GM12878 (cell line): ENCODE data around the gene NEU3. TPM values are rescaled to one million over a fixed set of nuclear protein-coding genes. Genes with fewer than 3 reads are reported as not detected.

Experiments used
- ATAC-seq: fragments of 200-7000 bp; cut with Tn5 transposase; 3 replicates; pipeline ENCODE4 v1.9.1; 2020; ENCODE audit warnings: mild to moderate bottlenecking, moderate library complexity
- BruUV-seq: library from RNA; stranded (reverse); fragments of 400-500 nt; replicated peaks from 2 replicates; lab custom pipeline; 2021; lab: Mats Ljungman, UMichigan
- CTCF ChIA-PET: fragments of 300-600 bp; sonication (Branson Sonifier 250); formaldehyde crosslinking; extraction: SDS; loops from one replicate; lab custom pipeline; 2021; ENCODE audit warnings: inconsistent platforms; lab: Yijun Ruan, JAX
- POLR2A ChIA-PET: fragments of 350-600 bp; formaldehyde crosslinking; extraction: SDS; loops from one replicate; lab custom pipeline; 2021; ENCODE audit warnings: inconsistent platforms; lab: Charles Lee
- RAD21 ChIA-PET: fragments of 300-600 bp; sonication (Branson Sonifier 250); formaldehyde crosslinking; loops from one replicate; lab custom pipeline; 2023; ENCODE audit warnings: antibody characterized with exemption; ENCODE audit not compliant: unreplicated experiment; lab: Charles Lee
- SMC1A ChIA-PET: fragments of 300-600 bp; sonication (Branson Sonifier 250); formaldehyde crosslinking; loops from one replicate; lab custom pipeline; 2023; ENCODE audit not compliant: unreplicated experiment, uncharacterized antibody; lab: Charles Lee
- DNase-seq: peaks from one replicate; pipeline ENCODE4 v3.0.0-alpha.2; 2011; ENCODE audit warnings: low read depth, low spot score
- FAIRE-seq: peaks from 3 replicates; lab custom pipeline; 2011; peaks lifted over from hg19 to GRCh38; lab: Jason Lieb, UNC
- H2AFZ ChIP-seq: 2 replicates; pipeline ENCODE4 v1.6.0; 2011; ENCODE audit warnings: low read depth, low read length, control low read depth; ENCODE audit not compliant: control insufficient read depth
- H3K27ac ChIP-seq: 2 replicates; pipeline ENCODE4 v1.5.1; 2011; ENCODE audit warnings: control low read depth; ENCODE audit not compliant: control insufficient read depth, insufficient read depth
- H3K27me3 ChIP-seq, 2 experiments: replicated peaks in 1 of 2; 2 replicates each; pipeline versions ENCODE4 v1.6.0 to v1.6.1; 2011; ENCODE audit warnings: low read length in 1 of 2; ENCODE audit not compliant: control insufficient read depth in 2 of 2, insufficient read depth in 2 of 2
- H3K36me3 ChIP-seq, 2 experiments: 2 replicates each; pipeline ENCODE4 v1.5.1; 2011; ENCODE audit warnings: low read length in 1 of 2; ENCODE audit not compliant: control insufficient read depth in 2 of 2, insufficient read depth in 2 of 2
- H3K4me1 ChIP-seq: 2 replicates; pipeline ENCODE4 v1.6.1; 2011; ENCODE audit warnings: mild to moderate bottlenecking, low read length, moderate library complexity, mixed read lengths; ENCODE audit not compliant: control insufficient read depth, insufficient read depth
- H3K4me2 ChIP-seq: 2 replicates; pipeline ENCODE4 v1.6.0; 2011; ENCODE audit warnings: control low read depth; ENCODE audit not compliant: control insufficient read depth, insufficient read depth
- H3K4me3 ChIP-seq: fragments of 200-600 bp; sonication (generic); 2 replicates; pipeline ENCODE4 v1.5.1; 2016
- H3K79me2 ChIP-seq: 2 replicates; pipeline ENCODE4 v1.6.0; 2011; ENCODE audit warnings: low read length; ENCODE audit not compliant: control insufficient read depth, insufficient read depth
- H3K9ac ChIP-seq: 2 replicates; pipeline ENCODE4 v1.8.0; 2011; ENCODE audit warnings: low read length, control low read depth, mixed read lengths; ENCODE audit not compliant: control insufficient read depth, insufficient read depth
- H3K9me3 ChIP-seq: replicated peaks from 3 replicates; pipeline ENCODE4 v1.5.1; 2011; ENCODE audit warnings: mild to moderate bottlenecking, low read length; ENCODE audit not compliant: control insufficient read depth, insufficient read depth
- H4K20me1 ChIP-seq: 2 replicates; pipeline ENCODE4 v1.6.0; 2011; ENCODE audit not compliant: control insufficient read depth, insufficient read depth
- CHD2 ChIP-seq: IDR thresholded peaks from 2 replicates; pipeline ENCODE4 v1.6.1; 2011; ENCODE audit warnings: low read depth, low read length, improper control_type of control experiment, borderline replicate concordance
- CREM ChIP-seq: IDR thresholded peaks from 2 replicates; pipeline ENCODE4 v1.6.1; 2014; ENCODE audit warnings: antibody characterized with exemption, low read depth
- FOXM1 ChIP-seq: IDR thresholded peaks from 2 replicates; pipeline ENCODE4 v1.6.1; 2012; ENCODE audit warnings: low read depth, mild to moderate bottlenecking, inconsistent platforms, low read length, moderate library complexity
- GATAD2B ChIP-seq: fragments of 450-650 bp; conservative IDR thresholded peaks from 2 replicates; pipeline ENCODE4 v1.6.1; 2017; ENCODE audit warnings: low read depth, mild to moderate bottlenecking, moderate library complexity
- PAX8 ChIP-seq: fragments of 450-650 bp; IDR thresholded peaks from 2 replicates; pipeline ENCODE4 v1.6.1; 2017; ENCODE audit warnings: mild to moderate bottlenecking, moderate library complexity
- PML ChIP-seq: IDR thresholded peaks from 2 replicates; pipeline ENCODE4 v1.6.1; 2012; ENCODE audit warnings: low read length, inconsistent platforms
- SIX5 ChIP-seq: IDR thresholded peaks from 2 replicates; pipeline ENCODE4 v1.6.1; 2011; ENCODE audit warnings: mild to moderate bottlenecking, low read depth, low read length, moderate library complexity; ENCODE audit not compliant: severe bottlenecking
- SMAD1 ChIP-seq: fragments of 450-650 bp; IDR thresholded peaks from 2 replicates; pipeline ENCODE4 v1.6.1; 2018; ENCODE audit warnings: mild to moderate bottlenecking, low read depth; ENCODE audit not compliant: partially characterized antibody
- SMC3 ChIP-seq: IDR thresholded peaks from 2 replicates; pipeline ENCODE4 v1.6.1; 2011; ENCODE audit warnings: low read length, improper control_type of control experiment, borderline replicate concordance
- STAT3 ChIP-seq: IDR thresholded peaks from 2 replicates; pipeline ENCODE4 v1.6.1; 2011; ENCODE audit warnings: low read depth, low read length, improper control_type of control experiment
- SUZ12 ChIP-seq: fragments of 200-600 bp; sonication (generic); IDR thresholded peaks from one replicate; pipeline ENCODE4 v1.6.1; 2018; ENCODE audit warnings: antibody characterized with exemption, mild to moderate bottlenecking; ENCODE audit not compliant: unreplicated experiment
- TCF7 ChIP-seq: IDR thresholded peaks from 2 replicates; pipeline ENCODE4 v1.6.1; 2014; ENCODE audit warnings: antibody characterized with exemption, borderline replicate concordance
- ZNF384 ChIP-seq: IDR thresholded peaks from 2 replicates; pipeline ENCODE4 v1.6.1; 2012; ENCODE audit warnings: low read depth, mild to moderate bottlenecking, low read length, improper control_type of control experiment, borderline replicate concordance
- ZZZ3 ChIP-seq: IDR thresholded peaks from 2 replicates; pipeline ENCODE4 v1.6.1; 2011; ENCODE audit warnings: low read depth; ENCODE audit not compliant: control insufficient read depth, insufficient read length
- WGBS: methylation state at CpG from one replicate; pipeline ENCODE4 v1.1.6; 2016; ENCODE audit warnings: low lambda C conversion rate; ENCODE audit not compliant: insufficient replicate concordance, insufficient coverage; ENCODE audit errors: missing lambda C conversion rate; 5-methylcytosine and 5-hydroxymethylcytosine counted together
- in situ Hi-C: fragments of 300-500 bp; cut with MboI; formaldehyde crosslinking; loops from 9 replicates; pipeline ENCODE4 v1.14.3; 2018; ENCODE audit warnings: mixed read lengths
- intact Hi-C: fragments of 100-400 bp; cut with micrococcal nuclease; formaldehyde crosslinking; loops from one replicate; pipeline ENCODE4 v1.14.2; 2022; ENCODE audit not compliant: unreplicated experiment
- polyA plus RNA-seq, 11 experiments: library from polyadenylated mRNA; depleted of rRNA in 4 of 11; unstranded in 6 of 11; stranded (reverse) in 5 of 11; fragments of >200 nt; fragmentation: Nextera tagmentation in 4 of 11; fragmentation: Illumina TruSeq in 1 of 11; extraction: Ambion mirVana in 4 of 11; extraction: Trizol in 1 of 11; gene quantifications; 1 replicate in 1 of 11; 2 replicates in 10 of 11; pipeline versions ENCODE4 v1.2.1 to v1.2.3, GENCODE V29; 2011 to 2016; ENCODE audit warnings: inconsistent platforms in 2 of 11, missing spikeins in 2 of 11, low read depth in 1 of 11
- total RNA-seq, 4 experiments: library from RNA; depleted of rRNA in 3 of 4; stranded (reverse); fragments of >200 nt in 3 of 4; fragmentation: Illumina TruSeq in 1 of 4; extraction: Trizol in 1 of 4; gene quantifications; 2 replicates each; pipeline versions ENCODE4 v1.2.1 to v1.2.3, GENCODE V29; 2013 to 2021
- TF ChIP-seq, protein P1 (sequence below): IDR thresholded peaks from 2 replicates; pipeline ENCODE4 v1.6.1; 2012; ENCODE audit warnings: mild to moderate bottlenecking, low read depth, low read length

NEU3 gene
- total and polyA plus RNA-seq, 10 of the 15 experiments (the other 5 are each of a cell fraction or from before 2014, with no cell fraction given) = 2.5 to 20.3 (median 13.4) TPM

DNA sequence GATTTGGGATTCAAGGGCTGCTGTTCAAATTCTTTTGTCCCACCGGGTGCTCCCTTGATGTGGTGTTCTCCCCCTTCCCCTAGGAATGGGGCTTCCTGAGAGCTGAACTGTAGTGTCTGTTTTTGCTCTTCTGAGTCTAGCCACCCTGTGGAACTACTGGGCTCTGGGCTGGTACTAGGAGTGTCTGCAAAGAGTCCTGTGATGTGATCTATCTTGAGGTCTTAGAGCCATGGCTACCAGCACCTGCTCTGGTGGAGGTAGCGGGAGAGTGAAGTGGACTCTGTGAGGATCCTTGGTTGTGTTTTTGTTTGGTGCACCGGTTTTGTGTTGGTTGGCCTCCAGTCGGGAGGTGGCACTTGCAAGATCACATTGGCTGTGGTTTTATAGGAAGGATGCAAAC lies 61.8 kb downstream of the NEU3 start:
- FAIRE-seq (no peak), DNase-seq (no peak), ATAC-seq (peak; percentile 52)
- CTCF ChIA-PET = interaction anchor here (0.9 to 1.8 kb wide), 3 partner anchors 25 to 97 kb away, joined by 4 to 5 read pairs (median 4); no protein-coding TSS in a partner anchor
- SMC1A ChIA-PET = interaction anchor here (1.2 to 3.7 kb wide), 3 partner anchors 13 to 51 kb away, joined by 3 to 20 read pairs (median 14); no protein-coding TSS in a partner anchor
- H3K4me2 ChIP-seq = no peak overlapping the region
- BruUV-seq = no TSS peak
- POLR2A ChIA-PET = no interaction called here
- peaks cover 18% of the 10 kb centered on the region for H3K4me1 ChIP-seq
- no peak for TF ChIP-seq SMAD1
- no peak for TF ChIP-seq SIX5
- no peak for TF ChIP-seq FOXM1
- no peak for TF ChIP-seq ZNF384
- TF ChIP-seq, protein P1, sequence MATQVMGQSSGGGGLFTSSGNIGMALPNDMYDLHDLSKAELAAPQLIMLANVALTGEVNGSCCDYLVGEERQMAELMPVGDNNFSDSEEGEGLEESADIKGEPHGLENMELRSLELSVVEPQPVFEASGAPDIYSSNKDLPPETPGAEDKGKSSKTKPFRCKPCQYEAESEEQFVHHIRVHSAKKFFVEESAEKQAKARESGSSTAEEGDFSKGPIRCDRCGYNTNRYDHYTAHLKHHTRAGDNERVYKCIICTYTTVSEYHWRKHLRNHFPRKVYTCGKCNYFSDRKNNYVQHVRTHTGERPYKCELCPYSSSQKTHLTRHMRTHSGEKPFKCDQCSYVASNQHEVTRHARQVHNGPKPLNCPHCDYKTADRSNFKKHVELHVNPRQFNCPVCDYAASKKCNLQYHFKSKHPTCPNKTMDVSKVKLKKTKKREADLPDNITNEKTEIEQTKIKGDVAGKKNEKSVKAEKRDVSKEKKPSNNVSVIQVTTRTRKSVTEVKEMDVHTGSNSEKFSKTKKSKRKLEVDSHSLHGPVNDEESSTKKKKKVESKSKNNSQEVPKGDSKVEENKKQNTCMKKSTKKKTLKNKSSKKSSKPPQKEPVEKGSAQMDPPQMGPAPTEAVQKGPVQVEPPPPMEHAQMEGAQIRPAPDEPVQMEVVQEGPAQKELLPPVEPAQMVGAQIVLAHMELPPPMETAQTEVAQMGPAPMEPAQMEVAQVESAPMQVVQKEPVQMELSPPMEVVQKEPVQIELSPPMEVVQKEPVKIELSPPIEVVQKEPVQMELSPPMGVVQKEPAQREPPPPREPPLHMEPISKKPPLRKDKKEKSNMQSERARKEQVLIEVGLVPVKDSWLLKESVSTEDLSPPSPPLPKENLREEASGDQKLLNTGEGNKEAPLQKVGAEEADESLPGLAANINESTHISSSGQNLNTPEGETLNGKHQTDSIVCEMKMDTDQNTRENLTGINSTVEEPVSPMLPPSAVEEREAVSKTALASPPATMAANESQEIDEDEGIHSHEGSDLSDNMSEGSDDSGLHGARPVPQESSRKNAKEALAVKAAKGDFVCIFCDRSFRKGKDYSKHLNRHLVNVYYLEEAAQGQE = no peak
- TF ChIP-seq PML = no peak
- TF ChIP-seq PAX8 = no peak
- no peak for TF ChIP-seq SMC3
- TF ChIP-seq CREM = no peak
- no peak for TF ChIP-seq GATAD2B
- no peak for TF ChIP-seq ZZZ3
- no peak for TF ChIP-seq TCF7
- no peak for TF ChIP-seq STAT3
- no peak for TF ChIP-seq CHD2
- TF ChIP-seq SUZ12 = no peak
- peak overlapping the region; percentile 35 for H2AFZ ChIP-seq
- WGBS = 87% methylated on average over 4 of the region's 4 CpGs
- no peaks in the 10 kb centered on the region for H4K20me1 ChIP-seq
- H3K4me3 ChIP-seq = no peak overlapping the region
- H3K27me3 ChIP-seq = no peaks in the 10 kb centered on the region
- no peak overlapping the region for H3K9ac ChIP-seq
- H3K27ac ChIP-seq = peak overlapping the region; percentile 71
- no peaks in the 10 kb centered on the region; the same call in 1 of the 3 replicates for H3K9me3 ChIP-seq
- no peaks in the 10 kb centered on the region for H3K36me3 ChIP-seq
- RAD21 ChIA-PET = interaction anchor here (1.0 to 1.2 kb wide), 2 partner anchors 28 to 57 kb away, joined by 4 read pairs; no protein-coding TSS in a partner anchor
- in situ Hi-C loops (no loop called here), intact Hi-C loops (loop anchor here (5.0 kb wide), 1 partner anchor 52 kb away; no protein-coding TSS in a partner anchor)
- no peaks in the 10 kb centered on the region for H3K79me2 ChIP-seq
